Mesenchymal stem cell (in vitro differentiated cells and primary cell): ENCODE results near the gene CXorf66.

ENCODE experiments used
- DNase-seq: peaks from one replicate; pipeline ENCODE4 v3.0.0-alpha.2; 2013
- H2AFZ ChIP-seq: one replicate; pipeline ENCODE4 v1.6.1; 2013; ENCODE audit warnings: low read depth, mild to moderate bottlenecking, control low read depth, inconsistent platforms, low read length, moderate library complexity
- H2AK5ac ChIP-seq: 2 replicates; pipeline ENCODE4 v1.6.1; 2013; ENCODE audit warnings: low read length, moderate library complexity, mild to moderate bottlenecking, inconsistent platforms; ENCODE audit not compliant: severe bottlenecking
- H2BK120ac ChIP-seq: one replicate; pipeline ENCODE4 v1.6.1; 2013; ENCODE audit warnings: low read depth, mild to moderate bottlenecking, inconsistent platforms, low read length, moderate library complexity
- H2BK12ac ChIP-seq, 2 experiments: one replicate each; pipeline ENCODE4 v1.6.1; 2013; ENCODE audit warnings: inconsistent platforms in 2 of 2, low read length in 2 of 2, mild to moderate bottlenecking in 2 of 2, moderate library complexity in 2 of 2, control low read depth in 1 of 2
- H2BK15ac ChIP-seq: one replicate; pipeline ENCODE4 v1.6.1; 2013; ENCODE audit warnings: mild to moderate bottlenecking, low read depth, inconsistent platforms; ENCODE audit not compliant: poor library complexity, severe bottlenecking
- H2BK5ac ChIP-seq: 2 replicates; pipeline ENCODE4 v1.6.1; 2013; ENCODE audit warnings: low read depth, mild to moderate bottlenecking, low read length, control low read depth, inconsistent platforms; ENCODE audit not compliant: poor library complexity, severe bottlenecking
- H3K14ac ChIP-seq, 2 experiments: one replicate each; pipeline ENCODE4 v1.6.1; 2013; ENCODE audit warnings: inconsistent platforms in 2 of 2, low read length in 2 of 2, control low read depth in 1 of 2, mild to moderate bottlenecking in 1 of 2, moderate library complexity in 1 of 2
- H3K18ac ChIP-seq, 2 experiments: one replicate each; pipeline ENCODE4 v1.6.1; 2013; ENCODE audit warnings: inconsistent platforms in 2 of 2, low read length in 2 of 2, control low read depth in 1 of 2, low read depth in 1 of 2, mild to moderate bottlenecking in 1 of 2
- H3K23ac ChIP-seq, 2 experiments: one replicate each; pipeline ENCODE4 v1.6.1; 2013; ENCODE audit warnings: inconsistent platforms in 2 of 2, low read length in 2 of 2, mild to moderate bottlenecking in 2 of 2, moderate library complexity in 2 of 2, control low read depth in 1 of 2
- H3K27ac ChIP-seq: 2 replicates; pipeline ENCODE4 v1.5.1; 2013; ENCODE audit warnings: mild to moderate bottlenecking, moderate library complexity, low read length, control low read depth, inconsistent platforms; ENCODE audit not compliant: poor library complexity, severe bottlenecking
- H3K27me3 ChIP-seq, 2 experiments: 2 replicates each; pipeline versions ENCODE4 v1.6.1 to v1.7.0; 2013; ENCODE audit warnings: low read length in 2 of 2, mild to moderate bottlenecking in 2 of 2, moderate library complexity in 2 of 2, control low read depth in 1 of 2, inconsistent platforms in 1 of 2; ENCODE audit not compliant: control insufficient read depth in 1 of 2, insufficient read depth in 1 of 2
- H3K36me3 ChIP-seq, 2 experiments: 2 replicates each; pipeline versions ENCODE4 v1.6.1 to v1.7.0; 2013; ENCODE audit warnings: low read length in 2 of 2, control low read depth in 1 of 2, inconsistent platforms in 1 of 2, low read depth in 1 of 2, mild to moderate bottlenecking in 1 of 2; ENCODE audit not compliant: insufficient read depth in 2 of 2, control insufficient read depth in 1 of 2
- H3K4ac ChIP-seq, 2 experiments: one replicate each; pipeline ENCODE4 v1.6.1; 2013; ENCODE audit warnings: inconsistent platforms in 2 of 2, low read length in 2 of 2, mild to moderate bottlenecking in 2 of 2, moderate library complexity in 2 of 2, control low read depth in 1 of 2, low read depth in 1 of 2
- H3K4me1 ChIP-seq: 2 replicates; pipeline ENCODE4 v1.6.1; 2013; ENCODE audit warnings: low read depth, low read length, control low read depth; ENCODE audit not compliant: control insufficient read depth, insufficient read depth
- H3K4me2 ChIP-seq: 2 replicates; pipeline ENCODE4 v1.6.1; 2013; ENCODE audit warnings: low read length, mild to moderate bottlenecking, inconsistent platforms; ENCODE audit not compliant: poor library complexity, severe bottlenecking
- H3K4me3 ChIP-seq, 2 experiments: 2 replicates each; pipeline versions ENCODE4 v1.5.1 to v1.7.0; 2013; ENCODE audit warnings: low read length in 2 of 2, mild to moderate bottlenecking in 2 of 2, control low read depth in 1 of 2, low read depth in 1 of 2; ENCODE audit not compliant: insufficient read depth in 1 of 2
- H3K79me1 ChIP-seq: replicated peaks from 2 replicates; pipeline ENCODE4 v1.6.1; 2013; ENCODE audit warnings: mild to moderate bottlenecking, control low read depth, low read length, inconsistent platforms; ENCODE audit not compliant: poor library complexity, severe bottlenecking
- H3K9ac ChIP-seq: 2 replicates; pipeline ENCODE4 v1.7.0; 2013; ENCODE audit warnings: mild to moderate bottlenecking, low read length, moderate library complexity
- H3K9me3 ChIP-seq: 2 replicates; pipeline ENCODE4 v1.7.0; 2013; ENCODE audit warnings: mild to moderate bottlenecking, low read length; ENCODE audit not compliant: control insufficient read depth
- H4K8ac ChIP-seq: one replicate; pipeline ENCODE4 v1.6.1; 2013; ENCODE audit warnings: inconsistent platforms, mild to moderate bottlenecking, low read length, moderate library complexity
- H4K91ac ChIP-seq: one replicate; pipeline ENCODE4 v1.6.1; 2013; ENCODE audit warnings: mild to moderate bottlenecking, low read length, inconsistent platforms
- WGBS: methylation state at CpG from one replicate; pipeline ENCODE4 v1.1.7; 2013; ENCODE audit warnings: mixed read lengths; 5-methylcytosine and 5-hydroxymethylcytosine counted together

Gene CXorf66

DNA sequence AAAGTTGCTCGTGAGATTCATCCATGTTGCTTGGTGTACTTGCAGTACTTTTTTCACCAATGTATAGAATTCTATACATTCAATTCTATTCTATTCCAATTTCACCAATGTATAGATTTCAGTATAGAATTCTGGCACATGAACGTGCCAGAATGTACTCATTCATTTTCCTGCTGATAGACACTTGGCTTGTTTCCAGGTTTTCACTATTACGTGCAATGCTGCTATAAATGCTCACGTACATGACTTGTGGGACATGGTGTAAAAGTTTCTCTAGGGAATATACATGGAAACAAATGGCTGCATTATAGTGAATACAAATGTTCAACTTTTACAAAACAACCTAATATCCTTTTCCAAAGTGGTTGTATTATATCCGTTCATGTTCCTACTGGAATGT is 6.8 kb upstream of the CXorf66 start:
- Histone ChIP-seq H2BK12ac (no peak overlapping the region), H2BK120ac (no peak overlapping the region), H3K36me3 (no peaks in the 10 kb centered on the region), H3K4me3 (no peak overlapping the region), H3K27ac (no peak overlapping the region), H3K9me3 (no peaks in the 10 kb centered on the region), H4K8ac (no peak overlapping the region), H3K9ac (no peak overlapping the region), H3K14ac (no peak overlapping the region), H3K18ac (no peak overlapping the region), H3K79me1 (no peaks in the 10 kb centered on the region), H2BK5ac (no peak overlapping the region), H2BK15ac (no peak overlapping the region), H3K27me3 (peaks cover 0 to 3% of the 10 kb centered on the region in 2 experiments), H2AK5ac (no peak overlapping the region), H2AFZ (no peak overlapping the region), H3K4ac (no peak overlapping the region), H4K91ac (no peak overlapping the region), H3K23ac (no peak overlapping the region), H3K4me2 (no peak overlapping the region), H3K4me1 (no peaks in the 10 kb centered on the region)
- no peak for DNase-seq
- WGBS, result 69% methylated on average over 2 of the region's 5 CpGs

DNA sequence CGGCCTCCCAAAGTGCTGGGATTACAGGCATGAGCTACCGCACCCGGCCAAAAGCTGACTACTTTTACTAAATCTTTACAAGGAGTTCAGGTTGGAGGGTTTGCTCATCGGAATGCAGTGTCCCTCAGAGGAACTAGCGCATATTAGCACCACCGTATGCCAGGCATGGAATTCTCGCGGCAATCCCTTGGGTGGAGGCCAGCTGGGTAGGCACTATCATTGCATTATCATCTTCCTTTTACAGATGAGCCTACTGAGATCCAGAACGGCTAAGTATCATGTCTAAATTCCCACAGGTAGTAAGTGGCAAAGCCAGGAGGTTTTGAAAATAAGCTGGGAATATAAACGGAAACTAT is 6.1 kb upstream of the CXorf66 start:
- H3K9ac ChIP-seq, result no peak overlapping the region
- H3K23ac ChIP-seq, result no peak overlapping the region
- 79% methylated on average over 6 of the region's 10 CpGs for WGBS

GRCh38 chrX:139969286-139969685 is 4.0 kb upstream of the CXorf66 start:
- H3K79me1 ChIP-seq, result no peaks in the 10 kb centered on the region
- no peak overlapping the region for H3K4ac ChIP-seq
- H3K4me3 ChIP-seq, result no peak overlapping the region
- H2BK12ac ChIP-seq, result no peak overlapping the region
- no peak overlapping the region for H3K4me2 ChIP-seq
- H3K23ac ChIP-seq, result no peak overlapping the region
- H2BK15ac ChIP-seq, result no peak overlapping the region
- H3K27me3 ChIP-seq, result peaks cover 0 to 3% of the 10 kb centered on the region in 2 experiments
- H3K18ac ChIP-seq, result no peak overlapping the region
- no peak overlapping the region for H2BK5ac ChIP-seq
- no peaks in the 10 kb centered on the region for H3K9me3 ChIP-seq
- H2AK5ac ChIP-seq, result no peak overlapping the region
- H3K9ac ChIP-seq, result no peak overlapping the region
- no peak overlapping the region for H3K27ac ChIP-seq
- H3K36me3 ChIP-seq, result no peaks in the 10 kb centered on the region
- no peak overlapping the region for H2AFZ ChIP-seq
- no peak overlapping the region for H4K8ac ChIP-seq
- no peak overlapping the region for H2BK120ac ChIP-seq
- DNase-seq, result no peak
- H3K14ac ChIP-seq, result no peak overlapping the region
- no peaks in the 10 kb centered on the region for H3K4me1 ChIP-seq
- WGBS, result no CpG with 5 or more reads among the region's 2 CpGs
- no peak overlapping the region for H4K91ac ChIP-seq

More for the DNA sequence above, 6.1 kb upstream of the CXorf66 start:
- Histone ChIP-seq H3K27ac (no peak overlapping the region), H2AFZ (no peak overlapping the region), H3K18ac (no peak overlapping the region), H3K4ac (no peak overlapping the region), H2BK120ac (no peak overlapping the region), H3K4me3 (no peak overlapping the region), H4K91ac (no peak overlapping the region), H2BK12ac (no peak overlapping the region), H3K4me1 (no peaks in the 10 kb centered on the region), H3K27me3 (peaks cover 0 to 3% of the 10 kb centered on the region in 2 experiments), H3K4me2 (no peak overlapping the region), H3K14ac (no peak overlapping the region), H4K8ac (no peak overlapping the region), H3K9me3 (no peaks in the 10 kb centered on the region), H2BK5ac (no peak overlapping the region), H3K79me1 (no peaks in the 10 kb centered on the region), H2BK15ac (no peak overlapping the region), H3K36me3 (no peaks in the 10 kb centered on the region), H2AK5ac (no peak overlapping the region)
- DNase-seq, result no peak

- H3K9me3 ChIP-seq, result no peaks in the 10 kb centered on the region
- H2AK5ac ChIP-seq, result no peak overlapping the region
- peaks cover 0 to 3% of the 10 kb centered on the region in 2 experiments for H3K27me3 ChIP-seq
- H3K79me1 ChIP-seq, result no peaks in the 10 kb centered on the region
- 0% methylated on average over 1 of the region's 3 CpGs for WGBS
- H2AFZ ChIP-seq, result no peak overlapping the region
- H2BK5ac ChIP-seq, result no peak overlapping the region
- no peak overlapping the region for H4K91ac ChIP-seq
- no peak overlapping the region for H3K4ac ChIP-seq
- no peaks in the 10 kb centered on the region for H3K36me3 ChIP-seq
- H3K4me3 ChIP-seq, result no peak overlapping the region
- H3K9ac ChIP-seq, result no peak overlapping the region
- DNase-seq, result no peak
- H4K8ac ChIP-seq, result no peak overlapping the region
- H3K4me2 ChIP-seq, result no peak overlapping the region
- no peaks in the 10 kb centered on the region for H3K4me1 ChIP-seq
- H3K14ac ChIP-seq, result no peak overlapping the region
- no peak overlapping the region for H2BK15ac ChIP-seq
- no peak overlapping the region for H2BK12ac ChIP-seq
- no peak overlapping the region for H3K27ac ChIP-seq
- H3K18ac ChIP-seq, result no peak overlapping the region
- H2BK120ac ChIP-seq, result no peak overlapping the region
- H3K23ac ChIP-seq, result no peak overlapping the region
Measured at GRCh38 chrX:139967750-139968149, 2.4 kb upstream of the CXorf66 start.
